ENCODE data around the gene PRKCH.

Gene PRKCH

GRCh38 chr14:61287196-61287595 lies 34.2 kb upstream of the PRKCH start:
- Histone ChIP-seq H3K9ac (ENCODE audit: low read depth, low read length) (no peak overlapping the region), H3K9me3 (ENCODE audit: insufficient read depth, low read depth, low read length) (no peaks in the 10 kb centered on the region), H3K4me1 (ENCODE audit: insufficient read depth, low read length) (no peaks in the 10 kb centered on the region), H3K27ac (ENCODE audit: low read length) (no peak overlapping the region), H3K36me3 (ENCODE audit: insufficient read depth, low read depth, low read length) (no peaks in the 10 kb centered on the region), H3K4me3 (ENCODE audit: low read length) (no peak overlapping the region), H3K27me3 (ENCODE audit: insufficient read depth, low read length) (no peaks in the 10 kb centered on the region; the same call in none of the 2 replicates)

GRCh38 chr14:61288228-61288627 lies 33.2 kb upstream of the PRKCH start:
- Histone ChIP-seq H3K9ac (ENCODE audit: low read depth, low read length) (no peak overlapping the region), H3K27ac (ENCODE audit: low read length) (no peak overlapping the region), H3K9me3 (ENCODE audit: insufficient read depth, low read depth, low read length) (no peaks in the 10 kb centered on the region), H3K27me3 (ENCODE audit: insufficient read depth, low read length) (no peaks in the 10 kb centered on the region; the same call in 1 of the 2 replicates), H3K4me3 (ENCODE audit: low read length) (no peak overlapping the region), H3K36me3 (ENCODE audit: insufficient read depth, low read depth, low read length) (no peaks in the 10 kb centered on the region), H3K4me1 (ENCODE audit: insufficient read depth, low read length) (no peaks in the 10 kb centered on the region)

DNA sequence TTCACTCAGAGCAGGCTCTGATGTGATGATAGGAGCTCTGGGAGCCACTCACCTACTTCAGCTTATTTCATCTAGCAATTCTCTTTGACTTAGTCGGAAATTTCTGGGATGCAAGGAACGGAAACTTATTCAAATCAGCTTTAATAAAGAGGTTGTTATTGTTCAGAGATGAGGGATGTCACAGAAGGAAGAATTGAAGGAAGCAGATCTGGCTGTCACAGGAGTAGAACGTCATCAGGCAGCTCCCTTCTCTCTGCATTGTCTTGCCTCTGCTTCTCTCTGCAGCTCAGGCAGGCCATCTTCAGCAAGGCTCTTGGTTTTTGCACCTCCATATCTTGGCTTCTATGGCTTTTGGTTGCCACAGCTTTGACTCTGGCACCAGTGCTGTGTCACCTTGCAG lies 32.7 kb upstream of the PRKCH start:
- H3K4me3 ChIP-seq (ENCODE audit: low read length) = no peak overlapping the region
- H3K27me3 ChIP-seq (ENCODE audit: insufficient read depth, low read length) = no peaks in the 10 kb centered on the region; the same call in 1 of the 2 replicates
- H3K4me1 ChIP-seq (ENCODE audit: insufficient read depth, low read length) = no peaks in the 10 kb centered on the region
- no peaks in the 10 kb centered on the region for H3K9me3 ChIP-seq (ENCODE audit: insufficient read depth, low read depth, low read length)
- no peaks in the 10 kb centered on the region for H3K36me3 ChIP-seq (ENCODE audit: insufficient read depth, low read depth, low read length)
- no peak overlapping the region for H3K27ac ChIP-seq (ENCODE audit: low read length)
- H3K9ac ChIP-seq (ENCODE audit: low read depth, low read length) = no peak overlapping the region

GRCh38 chr14:61290701-61291100 lies 30.7 kb upstream of the PRKCH start:
- H3K27me3 ChIP-seq (ENCODE audit: insufficient read depth, low read length) = no peaks in the 10 kb centered on the region
- H3K4me1 ChIP-seq (ENCODE audit: insufficient read depth, low read length) = no peaks in the 10 kb centered on the region
- H3K36me3 ChIP-seq (ENCODE audit: insufficient read depth, low read depth, low read length) = no peaks in the 10 kb centered on the region
- H3K9me3 ChIP-seq (ENCODE audit: insufficient read depth, low read depth, low read length) = no peaks in the 10 kb centered on the region
- no peak overlapping the region for H3K27ac ChIP-seq (ENCODE audit: low read length)
- no peak overlapping the region for H3K9ac ChIP-seq (ENCODE audit: low read depth, low read length)
- no peak overlapping the region for H3K4me3 ChIP-seq (ENCODE audit: low read length)

- H3K27ac ChIP-seq (ENCODE audit: low read length) = no peak overlapping the region
- H3K9ac ChIP-seq (ENCODE audit: low read depth, low read length) = no peak overlapping the region
- no peaks in the 10 kb centered on the region for H3K36me3 ChIP-seq (ENCODE audit: insufficient read depth, low read depth, low read length)
- peaks cover 18% of the 10 kb centered on the region; the same call in 1 of the 2 replicates for H3K4me1 ChIP-seq (ENCODE audit: insufficient read depth, low read length)
- H3K27me3 ChIP-seq (ENCODE audit: insufficient read depth, low read length) = 0 out of 2 replicates have a peak, but pooled peaks cover 4% of the 10 kb centered on the region
- no peak overlapping the region for H3K4me3 ChIP-seq (ENCODE audit: low read length)
- no peaks in the 10 kb centered on the region for H3K9me3 ChIP-seq (ENCODE audit: insufficient read depth, low read depth, low read length)
These were observed 25.2 kb upstream of the PRKCH start for GRCh38 chr14:61296151-61296550.

DNA sequence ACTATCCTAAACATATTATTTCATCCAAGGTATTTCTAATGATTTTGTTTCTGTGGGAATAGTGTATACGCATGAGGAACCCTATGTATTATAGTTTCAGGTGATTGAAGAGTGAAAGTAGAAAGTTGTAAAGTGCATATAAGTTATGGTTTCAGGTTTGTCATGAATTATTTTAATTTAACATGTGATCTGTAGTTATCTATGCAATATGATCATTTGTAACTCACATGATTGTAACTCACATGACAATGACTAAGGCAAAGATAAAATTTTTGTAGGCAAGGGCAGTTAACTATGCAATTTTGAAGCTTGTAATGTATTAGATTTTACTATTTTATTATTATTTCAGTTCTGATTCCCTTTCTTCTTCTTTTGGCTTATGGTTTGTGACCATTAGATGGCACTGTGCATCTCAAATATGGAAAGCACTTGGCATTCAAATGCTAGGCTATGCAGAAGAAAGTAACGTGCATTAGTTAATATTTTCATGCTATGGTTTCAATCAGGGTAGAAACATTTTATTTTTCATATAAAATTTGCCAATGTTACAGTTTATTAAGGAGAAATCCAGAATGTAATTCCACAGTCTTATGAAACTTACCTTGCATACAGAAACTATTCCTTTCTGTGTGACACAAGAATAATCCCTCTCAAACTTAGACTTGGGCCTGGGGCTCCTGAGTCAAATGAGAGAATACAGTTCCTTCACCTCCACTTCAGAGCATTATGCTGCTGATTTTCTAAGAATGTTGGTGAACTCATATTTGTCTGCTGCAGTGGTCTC lies 24.5 kb upstream of the PRKCH start:
- Histone ChIP-seq H3K27me3 (ENCODE audit: insufficient read depth, low read length) (0 out of 2 replicates have a peak, but pooled peaks cover 4% of the 10 kb centered on the region), H3K27ac (ENCODE audit: low read length) (no peak overlapping the region), H3K9ac (ENCODE audit: low read depth, low read length) (no peak overlapping the region), H3K36me3 (ENCODE audit: insufficient read depth, low read depth, low read length) (no peaks in the 10 kb centered on the region), H3K9me3 (ENCODE audit: insufficient read depth, low read depth, low read length) (no peaks in the 10 kb centered on the region), H3K4me3 (ENCODE audit: low read length) (no peak overlapping the region), H3K4me1 (ENCODE audit: insufficient read depth, low read length) (peaks cover 19% of the 10 kb centered on the region; the same call in 1 of the 2 replicates)

DNA sequence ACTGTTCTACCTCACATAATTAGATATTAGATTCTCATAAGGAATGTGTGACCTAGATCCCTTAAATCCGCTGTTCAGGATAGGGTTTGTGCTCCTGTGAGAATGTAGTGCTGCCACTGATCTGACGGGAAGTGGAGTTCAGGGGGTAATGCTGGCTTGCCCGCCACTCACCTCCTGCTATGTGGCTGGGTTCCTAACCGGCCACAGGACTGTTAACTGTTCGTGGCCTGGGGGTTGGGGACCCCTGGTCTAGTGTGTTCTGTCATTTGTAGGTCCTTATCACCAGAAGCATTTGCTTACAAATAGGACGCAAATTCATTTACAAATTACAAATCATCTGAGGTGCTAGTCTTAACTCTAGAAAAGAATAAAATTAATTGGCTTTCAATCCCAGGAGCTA lies 23.8 kb upstream of the PRKCH start:
- Histone ChIP-seq H3K9me3 (ENCODE audit: insufficient read depth, low read depth, low read length) (no peaks in the 10 kb centered on the region), H3K27ac (ENCODE audit: low read length) (no peak overlapping the region), H3K27me3 (ENCODE audit: insufficient read depth, low read length) (0 out of 2 replicates have a peak, but pooled peaks cover 4% of the 10 kb centered on the region), H3K4me3 (ENCODE audit: low read length) (no peak overlapping the region), H3K36me3 (ENCODE audit: insufficient read depth, low read depth, low read length) (no peaks in the 10 kb centered on the region), H3K9ac (ENCODE audit: low read depth, low read length) (no peak overlapping the region), H3K4me1 (ENCODE audit: insufficient read depth, low read length) (peaks cover 19% of the 10 kb centered on the region; the same call in 1 of the 2 replicates)

DNA sequence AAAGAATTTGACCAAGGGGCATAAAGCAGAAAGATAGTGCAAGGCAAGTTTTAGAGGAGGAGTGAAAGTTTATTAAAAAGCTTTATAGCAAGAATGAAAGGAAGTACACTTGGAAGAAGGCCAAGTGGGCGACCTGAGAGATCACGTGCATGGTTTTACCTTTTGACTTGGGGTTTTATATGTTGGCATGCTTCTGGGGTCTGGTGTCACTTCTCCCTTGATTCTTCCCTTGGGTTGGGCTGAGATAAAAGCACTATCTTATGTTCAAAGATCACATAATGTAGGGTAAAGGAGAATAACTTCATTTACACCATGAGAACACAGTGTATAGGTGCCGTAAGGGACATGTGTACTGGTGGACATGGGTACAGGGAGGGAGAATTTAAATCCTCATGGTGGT lies 22.6 kb upstream of the PRKCH start:
- no peak overlapping the region for H3K27ac ChIP-seq (ENCODE audit: low read length)
- no peak overlapping the region for H3K4me3 ChIP-seq (ENCODE audit: low read length)
- no peaks in the 10 kb centered on the region for H3K9me3 ChIP-seq (ENCODE audit: insufficient read depth, low read depth, low read length)
- H3K27me3 ChIP-seq (ENCODE audit: insufficient read depth, low read length) = 0 out of 2 replicates have a peak, but pooled peaks cover 4% of the 10 kb centered on the region
- no peaks in the 10 kb centered on the region for H3K36me3 ChIP-seq (ENCODE audit: insufficient read depth, low read depth, low read length)
- H3K4me1 ChIP-seq (ENCODE audit: insufficient read depth, low read length) = peaks cover 19% of the 10 kb centered on the region; the same call in 1 of the 2 replicates
- no peak overlapping the region for H3K9ac ChIP-seq (ENCODE audit: low read depth, low read length)

DNA sequence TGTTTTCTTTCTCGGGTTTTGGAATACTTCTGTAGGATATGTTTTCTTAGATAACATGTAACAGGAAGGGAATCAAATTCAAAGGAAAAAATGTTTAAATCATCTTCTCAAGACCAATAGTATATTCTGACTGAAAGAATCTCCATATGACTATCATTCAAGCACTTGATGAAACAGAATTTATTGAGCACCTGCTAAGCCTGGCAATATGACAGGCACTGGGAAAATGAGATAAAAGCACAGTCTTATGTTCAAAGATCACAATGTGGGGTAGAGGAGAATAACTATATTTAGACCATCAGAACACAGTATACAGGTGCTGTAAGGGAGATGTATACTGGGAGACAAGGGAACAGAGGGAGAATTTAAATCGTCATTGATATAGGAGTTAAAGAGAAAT lies 21.2 kb upstream of the PRKCH start:
- H3K27me3 ChIP-seq (ENCODE audit: insufficient read depth, low read length) = 0 out of 2 replicates have a peak, but pooled peaks cover 4% of the 10 kb centered on the region
- H3K4me1 ChIP-seq (ENCODE audit: insufficient read depth, low read length) = peaks cover 19% of the 10 kb centered on the region; the same call in 1 of the 2 replicates
- peak overlapping the region; percentile 7; the same call in 1 of the 2 replicates for H3K4me3 ChIP-seq (ENCODE audit: low read length)
- H3K27ac ChIP-seq (ENCODE audit: low read length) = no peak overlapping the region
- no peaks in the 10 kb centered on the region for H3K36me3 ChIP-seq (ENCODE audit: insufficient read depth, low read depth, low read length)
- H3K9ac ChIP-seq (ENCODE audit: low read depth, low read length) = no peak overlapping the region; the same call in 1 of the 2 replicates
- no peaks in the 10 kb centered on the region for H3K9me3 ChIP-seq (ENCODE audit: insufficient read depth, low read depth, low read length)

DNA sequence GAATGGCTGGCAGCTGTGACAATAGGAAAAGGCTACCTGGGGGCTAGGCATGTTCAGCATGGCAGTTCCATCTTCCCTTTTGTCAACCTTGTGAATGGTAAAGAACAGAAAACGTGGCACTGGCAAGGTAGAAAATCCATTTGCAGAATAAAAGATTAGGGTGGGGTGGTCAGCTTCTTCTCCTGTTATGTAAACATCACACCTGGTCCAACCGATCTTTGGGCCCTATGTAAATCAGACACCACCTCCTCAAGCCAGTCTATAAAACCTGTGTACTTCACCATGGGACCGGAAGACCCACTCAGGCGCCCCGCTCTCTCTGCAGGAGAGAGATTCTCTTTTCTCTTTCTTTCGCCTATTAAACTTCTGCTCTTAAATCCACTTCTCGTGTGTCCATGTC lies 20.6 kb upstream of the PRKCH start:
- Histone ChIP-seq H3K4me1 (ENCODE audit: insufficient read depth, low read length) (peaks cover 19% of the 10 kb centered on the region; the same call in 1 of the 2 replicates), H3K9ac (ENCODE audit: low read depth, low read length) (no peak overlapping the region; the same call in 1 of the 2 replicates), H3K27me3 (ENCODE audit: insufficient read depth, low read length) (0 out of 2 replicates have a peak, but pooled peaks cover 4% of the 10 kb centered on the region), H3K4me3 (ENCODE audit: low read length) (peak overlapping the region; percentile 7; the same call in 1 of the 2 replicates), H3K9me3 (ENCODE audit: insufficient read depth, low read depth, low read length) (no peaks in the 10 kb centered on the region), H3K27ac (ENCODE audit: low read length) (no peak overlapping the region), H3K36me3 (ENCODE audit: insufficient read depth, low read depth, low read length) (no peaks in the 10 kb centered on the region)

DNA sequence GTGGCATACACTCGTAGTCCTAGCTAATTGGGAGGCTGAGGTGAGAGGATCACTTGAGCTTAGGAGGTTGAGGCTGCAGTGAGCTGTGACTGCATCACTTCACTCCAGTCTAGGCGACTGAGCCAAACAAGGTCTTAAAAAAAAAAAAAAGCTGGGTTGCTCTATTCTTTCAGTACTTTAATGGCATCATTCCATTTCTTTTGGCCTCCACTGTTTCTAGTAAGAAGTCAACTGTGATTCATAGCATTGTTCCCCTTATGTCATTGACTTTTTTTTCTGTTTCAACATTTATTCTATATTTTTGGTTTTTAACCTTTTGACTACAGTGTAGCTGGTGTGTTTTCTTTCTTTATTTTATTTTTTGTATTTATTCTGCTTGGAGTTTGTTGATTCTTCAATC lies 16.7 kb upstream of the PRKCH start:
- Histone ChIP-seq H3K9ac (ENCODE audit: low read depth, low read length) (no peak overlapping the region), H3K4me3 (ENCODE audit: low read length) (no peak overlapping the region), H3K27ac (ENCODE audit: low read length) (no peak overlapping the region), H3K27me3 (ENCODE audit: insufficient read depth, low read length) (no peaks in the 10 kb centered on the region), H3K9me3 (ENCODE audit: insufficient read depth, low read depth, low read length) (no peaks in the 10 kb centered on the region), H3K4me1 (ENCODE audit: insufficient read depth, low read length) (peaks cover 9% of the 10 kb centered on the region; the same call in 1 of the 2 replicates), H3K36me3 (ENCODE audit: insufficient read depth, low read depth, low read length) (no peaks in the 10 kb centered on the region)

GRCh38 chr14:61308198-61308597 lies 13.2 kb upstream of the PRKCH start:
- Histone ChIP-seq H3K9me3 (ENCODE audit: insufficient read depth, low read depth, low read length) (peaks cover 10% of the 10 kb centered on the region), H3K27ac (ENCODE audit: low read length) (no peak overlapping the region)

More at GRCh38 chr14:61308198-61308597, 13.2 kb upstream of the PRKCH start:
- Histone ChIP-seq H3K27me3 (ENCODE audit: insufficient read depth, low read length) (no peaks in the 10 kb centered on the region), H3K4me3 (ENCODE audit: low read length) (no peak overlapping the region), H3K9ac (ENCODE audit: low read depth, low read length) (no peak overlapping the region), H3K36me3 (ENCODE audit: insufficient read depth, low read depth, low read length) (no peaks in the 10 kb centered on the region), H3K4me1 (ENCODE audit: insufficient read depth, low read length) (no peaks in the 10 kb centered on the region)

All from iPS-20b (cell line).